Measurements from ENCODE around the gene TCFL5. TPM values are rescaled to one million over a fixed set of nuclear protein-coding genes. Genes with fewer than 3 reads are reported as not detected.
A peak's percentile ranks its signal among the peaks of the same experiment; 100 is the strongest.

The TCFL5 gene
- total RNA-seq, 1 donor from 2014 or later, result 11.7 TPM

DNA sequence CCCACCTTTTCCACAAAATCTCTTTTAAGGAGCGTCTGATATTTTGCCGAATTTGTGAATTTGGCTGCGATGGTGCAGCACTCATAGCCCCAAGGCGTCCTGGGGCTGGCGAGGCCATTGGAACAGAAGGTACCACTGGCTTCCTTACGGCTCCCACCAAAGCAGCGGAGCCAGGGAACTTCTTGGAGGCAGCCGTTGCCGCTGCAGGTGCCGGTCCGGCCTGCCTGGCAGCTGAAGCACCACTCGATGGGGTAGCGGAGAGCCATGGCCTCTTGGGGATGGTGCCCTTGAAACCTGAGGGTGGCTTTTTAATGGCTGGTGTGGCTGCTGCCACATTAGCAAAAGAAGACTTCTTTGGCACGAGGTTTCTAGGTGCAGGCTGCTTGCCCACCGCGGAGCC lies 34.9 kb upstream of the TCFL5 start:
- DNase-seq (ENCODE audit: low read depth), result no peak

DNA sequence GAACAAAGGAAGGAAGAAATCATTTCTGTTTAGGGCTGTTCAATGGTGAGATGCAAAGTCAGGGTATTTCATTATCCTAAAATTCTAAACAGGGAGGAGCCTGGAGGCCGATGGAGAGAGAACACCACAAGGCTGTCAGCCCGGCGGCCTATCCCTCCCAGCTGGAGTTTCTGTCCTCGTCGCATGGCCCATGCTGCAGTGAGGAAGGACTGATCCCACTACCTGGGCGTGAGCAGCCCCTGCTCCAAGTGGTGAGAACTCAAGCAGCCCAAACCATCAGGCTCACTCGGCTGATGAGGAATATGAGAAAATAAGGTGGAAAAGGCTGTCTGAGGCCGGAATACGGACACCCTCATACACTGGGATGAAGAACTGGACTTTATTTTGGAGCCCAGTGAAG lies 33.9 kb upstream of the TCFL5 start:
- DNase-seq (ENCODE audit: low read depth), result no peak

DNA sequence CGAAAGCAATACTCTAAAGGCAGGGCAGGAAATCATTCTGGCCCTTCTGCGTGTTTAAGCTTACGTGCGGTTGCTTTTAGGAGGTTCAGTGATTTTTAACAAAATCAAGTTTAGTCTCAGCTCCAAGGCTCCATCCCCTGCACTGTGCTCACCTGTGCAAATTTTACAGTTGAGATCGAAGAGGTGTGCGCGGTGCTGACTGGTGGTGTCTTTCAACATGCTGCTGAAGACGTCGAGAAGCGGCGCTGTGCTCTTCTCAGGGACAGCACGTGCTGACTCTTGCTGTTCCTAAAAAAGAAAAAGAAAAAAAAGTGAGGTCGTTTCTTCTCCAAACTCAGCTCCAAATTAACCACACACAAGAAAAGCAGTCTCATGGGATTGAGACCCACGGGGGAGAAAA lies 32.6 kb upstream of the TCFL5 start:
- no peak for DNase-seq (ENCODE audit: low read depth)

DNA sequence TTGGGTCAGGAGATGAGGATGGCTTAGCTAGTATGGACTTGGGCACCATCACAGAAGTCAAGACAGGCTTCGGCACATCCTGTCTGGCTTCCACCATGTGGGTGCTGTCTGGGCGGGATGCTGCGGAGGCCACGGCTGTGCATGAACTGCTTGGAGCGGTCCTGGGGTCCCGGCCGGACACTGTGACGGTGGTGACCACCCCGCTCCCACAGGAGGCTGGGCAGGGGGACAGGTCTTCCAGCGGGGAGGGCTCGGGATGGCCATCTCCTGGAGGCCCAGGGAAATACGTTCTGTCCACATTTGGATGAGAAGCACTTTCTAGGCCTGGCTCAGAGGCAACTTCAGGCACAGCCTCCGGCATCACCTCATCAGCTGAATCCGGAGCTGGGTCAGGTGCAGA lies 32.1 kb upstream of the TCFL5 start:
- DNase-seq (ENCODE audit: low read depth), result no peak

DNA sequence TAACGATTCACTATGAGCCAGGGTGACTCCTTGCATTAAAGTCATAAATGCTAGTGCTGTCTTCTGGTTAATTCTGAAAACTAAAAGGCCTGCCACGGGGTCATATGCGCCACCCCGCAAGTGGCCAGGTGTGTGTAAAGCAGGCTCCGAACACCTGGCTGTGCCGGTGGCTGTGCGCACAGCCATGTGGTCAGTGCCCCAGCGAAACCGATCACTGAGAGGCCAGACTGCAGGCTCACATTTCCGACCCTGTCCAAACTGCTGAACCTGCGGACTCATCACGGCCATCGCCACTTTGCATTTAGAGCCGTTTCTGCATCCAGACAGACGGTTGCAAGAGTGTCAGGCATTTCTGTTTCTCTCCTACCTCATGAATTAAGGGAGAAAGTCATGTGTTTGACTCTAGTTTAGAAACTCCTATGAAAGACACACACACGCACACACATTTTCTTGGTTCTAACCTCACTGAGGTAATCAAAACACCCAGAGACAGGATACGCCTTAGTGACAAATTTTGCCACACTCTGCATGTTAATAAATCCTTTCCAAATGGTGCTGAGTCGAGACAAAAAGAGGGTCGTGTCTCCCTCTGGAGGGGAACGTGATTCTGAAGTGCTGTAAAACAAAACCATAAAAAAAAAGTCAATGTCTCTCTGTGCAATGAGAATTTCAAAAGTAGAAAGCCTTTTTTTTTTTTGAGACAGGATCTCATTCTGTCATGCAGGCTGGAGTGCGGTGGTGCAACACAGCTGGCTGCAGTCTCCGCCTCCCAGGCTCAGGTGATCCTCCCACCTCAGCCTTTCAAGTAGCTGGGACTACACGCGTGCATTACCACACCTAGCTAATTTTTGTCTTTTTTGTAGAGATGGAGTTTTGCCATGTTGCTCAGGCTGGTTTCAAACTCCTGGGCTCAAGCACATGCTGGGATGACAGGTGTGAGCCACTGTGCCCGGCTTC lies 31.0 kb upstream of the TCFL5 start:
- DNase-seq (ENCODE audit: low read depth), result no peak

DNA sequence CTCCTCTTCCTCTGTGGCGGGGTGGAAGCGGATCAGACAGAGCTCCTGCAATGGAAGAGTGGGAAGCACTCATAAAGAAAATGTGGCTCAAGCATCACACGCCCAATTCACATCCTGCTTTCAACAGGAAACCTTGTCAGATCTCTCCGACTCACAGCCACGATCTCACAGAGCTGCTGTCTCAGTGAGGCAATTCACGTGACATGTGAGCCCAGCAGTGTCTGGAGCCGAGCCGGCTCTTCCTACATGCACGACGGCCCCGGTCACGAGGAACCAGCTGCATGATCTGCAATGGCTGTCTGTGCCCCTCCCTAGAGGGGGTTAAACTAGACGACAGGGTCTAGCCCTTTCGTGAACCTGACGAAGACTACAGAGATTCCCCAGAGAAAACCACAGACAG lies 29.5 kb upstream of the TCFL5 start:
- no peak for DNase-seq (ENCODE audit: low read depth)

DNA sequence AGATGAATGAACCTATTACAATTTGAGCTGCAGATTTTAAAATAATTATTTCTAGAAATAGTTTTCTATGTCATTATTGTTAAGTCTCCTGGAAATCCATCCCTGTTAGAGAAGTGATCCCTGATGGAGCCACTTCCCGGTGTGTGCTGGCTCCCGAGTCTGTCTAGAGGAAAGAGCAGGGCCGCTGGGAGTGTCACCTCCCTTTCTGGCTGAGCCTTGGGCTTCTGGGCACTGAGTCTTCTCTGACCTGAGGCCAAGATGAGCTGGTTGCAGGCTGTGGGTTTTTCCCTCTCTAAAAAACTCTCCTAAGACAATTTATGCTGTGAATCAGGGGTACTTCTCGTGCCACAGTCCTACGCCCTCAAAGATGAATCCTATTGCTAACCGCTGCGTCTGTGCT lies 28.8 kb upstream of the TCFL5 start:
- no peak for DNase-seq (ENCODE audit: low read depth)

DNA sequence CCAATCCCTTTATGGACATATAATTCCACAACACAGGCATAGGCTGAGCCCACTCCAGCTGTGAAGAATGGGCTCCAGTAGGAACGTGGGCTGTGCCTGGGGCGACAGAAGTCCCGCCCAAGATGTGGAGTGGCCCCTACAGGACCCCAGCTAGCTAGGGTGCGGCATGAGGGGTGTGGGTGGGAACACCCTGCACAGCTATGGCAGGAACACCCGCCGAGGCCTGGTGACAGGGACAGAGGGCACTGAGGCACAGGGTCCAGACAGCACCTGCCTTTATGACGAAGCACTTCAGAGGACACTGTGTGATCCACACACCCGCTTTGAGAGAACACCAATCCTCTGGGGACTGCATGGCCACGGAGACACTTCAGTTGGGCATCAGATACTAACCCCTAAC lies 28.2 kb upstream of the TCFL5 start:
- DNase-seq (ENCODE audit: low read depth), result no peak

DNA sequence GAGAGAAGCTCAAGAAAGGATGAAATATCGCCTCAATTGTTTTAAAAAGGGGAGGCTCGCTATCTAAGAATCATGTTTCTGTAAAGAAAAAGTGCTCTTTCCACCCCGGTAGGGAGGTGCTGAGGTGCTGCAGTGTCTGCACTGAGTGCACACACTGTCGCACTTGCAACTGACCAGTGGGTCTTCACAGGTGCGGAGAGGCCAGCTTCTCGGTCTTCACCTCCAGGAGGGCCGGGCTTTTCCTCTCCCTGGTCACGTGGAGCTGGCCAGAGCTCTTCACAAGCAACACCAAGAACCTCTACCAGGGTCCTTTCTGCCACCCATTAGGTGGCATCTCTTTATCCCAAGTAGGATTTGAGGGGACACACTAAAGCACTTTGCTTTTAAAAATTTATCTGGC lies 27.8 kb upstream of the TCFL5 start:
- DNase-seq (ENCODE audit: low read depth), result no peak

DNA sequence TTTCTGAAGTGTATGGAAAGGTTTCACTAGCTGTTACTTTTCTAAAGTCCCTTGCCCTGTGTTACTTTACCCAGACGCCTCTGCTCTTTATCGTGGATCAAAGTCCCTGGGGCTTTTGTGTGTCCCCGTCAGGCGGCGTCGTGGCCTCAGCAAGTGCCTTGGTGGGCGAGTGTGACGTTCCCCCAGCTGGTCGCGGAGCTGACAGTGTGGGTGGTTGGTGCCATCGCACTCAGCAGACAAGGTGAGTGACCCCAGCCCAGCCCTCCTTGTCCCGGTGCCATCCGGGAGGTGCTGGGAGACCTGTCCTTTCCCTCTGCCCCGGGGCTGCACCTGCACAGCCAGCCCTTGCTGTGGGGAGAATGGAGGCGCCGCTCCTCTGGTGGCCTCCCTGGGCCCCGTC lies 27.3 kb upstream of the TCFL5 start:
- DNase-seq (ENCODE audit: low read depth), result no peak

DNA sequence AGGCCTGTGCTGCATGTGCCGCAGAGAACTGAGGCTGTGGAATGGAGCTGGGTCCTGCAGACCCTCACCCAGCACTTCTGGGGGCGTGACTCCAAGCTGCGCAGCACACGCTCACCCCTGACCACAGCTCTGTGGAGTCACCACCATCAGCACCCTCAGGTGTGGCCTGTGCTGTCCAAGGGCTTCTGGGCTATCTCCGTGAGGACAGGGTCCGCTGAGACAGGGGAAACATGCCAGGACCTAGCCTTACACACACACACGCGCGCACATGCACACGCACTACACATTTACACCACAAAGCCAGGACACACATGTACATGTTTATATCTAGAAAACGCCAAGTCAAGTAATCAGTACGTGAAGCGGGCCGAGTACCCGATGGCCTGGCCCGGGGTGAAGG lies 26.8 kb upstream of the TCFL5 start:
- DNase-seq (ENCODE audit: low read depth), result no peak

DNA sequence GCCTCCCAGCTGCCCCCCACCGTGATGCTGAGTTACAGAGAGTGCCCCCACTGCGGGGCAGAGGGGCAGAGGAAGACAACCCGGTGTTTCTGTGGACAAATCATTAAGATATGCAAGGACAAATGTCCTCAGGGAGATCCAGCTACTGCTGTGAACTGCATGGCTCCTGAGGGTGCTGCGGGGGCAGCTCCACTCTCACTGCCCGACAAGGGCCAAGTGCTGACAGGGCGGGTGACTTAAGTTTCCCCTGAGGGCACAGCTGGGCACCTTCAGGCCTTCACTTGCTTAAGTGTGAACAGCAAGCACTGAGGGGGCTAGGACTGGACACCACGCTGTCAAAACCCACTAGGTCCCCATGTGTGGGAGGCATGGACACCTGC lies 26.2 kb upstream of the TCFL5 start:
- no peak for DNase-seq (ENCODE audit: low read depth)

DNA sequence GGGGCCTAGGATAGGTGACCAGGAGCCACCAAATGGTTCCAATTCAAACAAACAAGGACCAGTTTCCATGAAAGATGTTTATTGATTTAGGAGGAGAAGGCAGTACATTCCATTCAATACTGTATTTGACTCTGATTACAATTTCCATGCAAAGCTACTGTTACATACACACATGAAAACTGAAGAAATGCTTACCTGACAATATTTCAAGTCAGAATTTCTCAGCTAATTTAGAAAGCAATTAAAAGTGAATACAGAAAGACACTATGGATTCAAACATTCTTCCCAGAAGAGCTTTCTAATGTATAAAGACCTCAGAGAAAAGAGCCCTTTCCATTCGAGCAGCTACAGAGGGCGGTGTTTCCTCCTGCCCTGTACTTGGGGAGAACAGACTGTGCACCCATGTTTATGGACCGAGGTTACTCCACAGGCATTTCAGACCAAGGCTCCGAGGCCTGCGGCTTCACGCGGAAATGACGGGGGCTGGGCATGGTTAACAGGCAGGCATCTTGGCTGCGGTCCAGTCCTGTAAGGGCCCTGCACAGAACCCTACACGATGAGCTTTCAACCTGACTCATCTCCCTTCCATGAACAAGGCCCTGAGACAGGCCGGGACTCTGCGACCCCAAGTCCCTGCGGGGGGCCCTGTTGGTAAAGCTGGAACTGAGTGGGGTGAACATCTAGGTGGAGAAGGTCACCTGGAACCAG lies 25.7 kb upstream of the TCFL5 start:
- peak; percentile 63 for DNase-seq (ENCODE audit: low read depth)

DNA sequence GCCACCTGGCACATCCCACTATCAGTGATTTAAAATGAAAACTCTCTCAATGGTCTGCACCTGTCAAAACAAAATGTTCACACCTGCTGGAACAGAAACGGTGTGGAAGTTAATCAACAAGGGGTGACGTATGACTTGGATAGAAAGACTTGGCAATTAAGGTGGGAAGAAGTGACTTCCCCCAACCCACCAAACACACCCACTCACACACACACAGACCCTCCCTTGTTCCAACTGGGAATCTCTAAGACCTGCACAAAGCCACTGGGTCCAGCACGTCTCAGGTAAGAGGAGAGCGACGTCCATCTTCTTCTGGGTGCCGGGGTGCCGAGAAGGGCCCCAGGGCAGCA lies 25.1 kb upstream of the TCFL5 start:
- no peak for DNase-seq (ENCODE audit: low read depth)

DNA sequence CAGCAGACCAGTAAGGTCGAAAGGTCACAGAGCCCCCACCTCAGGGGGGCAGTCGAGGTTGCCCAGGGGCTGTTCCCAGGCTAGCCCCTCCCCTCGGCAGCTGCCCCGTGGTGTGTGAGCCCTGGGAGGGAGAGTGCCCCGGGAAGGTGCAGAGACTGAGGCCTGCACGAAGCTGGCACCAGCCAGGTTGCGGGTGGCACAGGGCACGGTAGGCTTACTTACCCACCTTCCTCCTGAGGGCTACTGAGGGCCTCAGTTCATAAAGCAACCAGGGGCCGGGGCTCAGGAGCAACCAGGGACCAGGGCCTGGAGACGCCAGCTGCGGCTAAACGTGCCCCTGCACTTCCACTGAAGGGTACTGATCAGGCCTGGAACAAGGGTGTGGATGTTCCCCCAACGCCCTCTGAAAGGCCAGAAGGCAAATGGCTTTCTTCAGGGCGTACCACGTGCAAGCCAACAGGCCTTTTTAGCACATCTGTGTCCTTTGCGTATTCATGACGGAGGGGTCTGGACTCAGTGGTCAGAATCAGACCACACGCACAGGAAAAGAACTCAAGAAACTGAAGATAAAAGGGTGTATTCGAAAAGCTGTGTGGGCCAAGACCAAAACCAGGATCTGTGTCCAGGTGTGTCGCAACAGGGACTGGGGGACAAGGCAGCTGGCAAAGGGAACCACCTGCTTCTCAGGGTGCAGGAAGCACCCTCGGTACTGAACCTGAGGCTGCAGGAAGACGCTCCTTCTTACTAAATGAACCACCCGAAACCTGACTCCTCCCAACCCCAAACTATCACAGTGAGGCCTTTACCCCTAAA lies 24.5 kb upstream of the TCFL5 start:
- DNase-seq (ENCODE audit: low read depth), result no peak

DNA sequence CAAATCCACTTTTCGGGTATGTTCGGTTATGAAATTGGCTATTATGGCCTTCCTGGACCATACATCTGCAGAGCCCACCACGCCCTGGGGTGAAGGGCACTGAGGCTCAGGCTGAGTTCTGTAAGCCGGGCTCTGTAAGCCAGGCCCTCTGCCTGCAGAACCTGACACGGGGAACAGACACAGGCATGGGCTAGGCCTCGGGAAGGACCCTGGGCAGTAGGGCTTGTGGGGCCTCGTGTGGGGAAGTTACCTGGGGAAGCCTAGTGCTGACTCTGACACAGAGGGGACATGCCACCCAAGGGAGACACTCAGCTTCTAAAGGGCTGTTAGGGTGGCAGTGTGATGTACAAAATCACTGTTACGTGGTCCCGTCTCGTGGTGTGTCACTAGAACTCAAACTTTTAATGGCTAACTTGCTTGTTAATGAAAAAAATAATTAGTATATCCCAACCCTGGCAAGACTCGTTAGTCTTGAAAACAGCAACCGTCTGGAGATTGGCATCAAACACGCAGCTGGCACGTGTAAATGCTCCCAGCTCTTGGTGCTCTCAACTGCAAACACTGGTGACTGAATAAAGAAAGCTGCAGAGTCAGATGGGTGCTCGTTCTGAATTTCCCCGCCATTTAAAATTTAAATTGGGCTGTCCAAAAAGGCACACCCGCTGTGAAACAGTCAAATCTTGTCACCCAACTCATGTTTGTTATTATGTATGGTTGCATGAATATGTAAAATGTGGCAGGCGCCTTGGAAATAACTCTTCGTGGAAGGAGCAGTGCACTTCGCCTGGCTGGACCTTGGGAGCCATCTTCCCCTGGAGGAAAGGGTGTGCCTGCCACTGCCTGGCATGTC lies 23.6 kb upstream of the TCFL5 start:
- no peak for DNase-seq (ENCODE audit: low read depth)

DNA sequence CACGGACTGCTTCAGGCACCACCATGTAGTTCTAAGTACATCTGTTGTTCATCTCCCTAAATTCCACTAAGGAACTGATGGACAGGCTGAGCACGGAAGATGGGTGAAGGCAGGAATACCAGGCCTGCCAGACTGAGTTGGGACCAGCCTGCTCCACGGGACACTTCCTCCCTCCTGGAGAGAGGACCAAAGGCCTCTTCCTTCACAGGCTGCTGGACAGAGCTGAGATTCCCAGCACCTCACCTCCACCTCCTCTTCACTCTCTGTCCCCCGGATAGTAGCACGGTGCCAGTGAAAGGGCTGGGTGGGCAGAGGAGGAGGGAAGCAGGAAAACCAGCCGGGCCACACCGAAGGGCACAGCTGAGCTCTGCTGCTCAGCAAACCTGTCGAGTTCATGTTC lies 22.9 kb upstream of the TCFL5 start:
- no peak for DNase-seq (ENCODE audit: low read depth)

DNA sequence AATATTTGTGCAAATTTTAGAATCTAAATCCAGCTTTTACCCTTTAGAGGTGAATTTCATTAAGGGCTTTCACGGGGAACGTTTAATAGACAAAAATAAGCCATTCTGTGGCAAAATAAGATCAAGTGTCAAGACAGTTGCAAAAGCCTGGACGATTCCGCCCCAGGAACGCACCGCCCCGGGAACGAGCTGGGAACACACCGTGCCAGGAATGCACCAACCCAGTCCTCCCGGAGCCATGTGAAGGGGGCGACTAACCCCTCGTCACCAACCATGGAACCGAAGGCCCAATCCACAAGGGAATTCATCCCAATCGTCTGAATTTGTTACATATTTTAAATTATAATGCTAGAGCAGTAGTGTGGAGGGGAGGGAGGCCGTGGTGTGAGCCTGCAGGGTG lies 20.8 kb upstream of the TCFL5 start:
- DNase-seq (ENCODE audit: low read depth), result no peak

DNA sequence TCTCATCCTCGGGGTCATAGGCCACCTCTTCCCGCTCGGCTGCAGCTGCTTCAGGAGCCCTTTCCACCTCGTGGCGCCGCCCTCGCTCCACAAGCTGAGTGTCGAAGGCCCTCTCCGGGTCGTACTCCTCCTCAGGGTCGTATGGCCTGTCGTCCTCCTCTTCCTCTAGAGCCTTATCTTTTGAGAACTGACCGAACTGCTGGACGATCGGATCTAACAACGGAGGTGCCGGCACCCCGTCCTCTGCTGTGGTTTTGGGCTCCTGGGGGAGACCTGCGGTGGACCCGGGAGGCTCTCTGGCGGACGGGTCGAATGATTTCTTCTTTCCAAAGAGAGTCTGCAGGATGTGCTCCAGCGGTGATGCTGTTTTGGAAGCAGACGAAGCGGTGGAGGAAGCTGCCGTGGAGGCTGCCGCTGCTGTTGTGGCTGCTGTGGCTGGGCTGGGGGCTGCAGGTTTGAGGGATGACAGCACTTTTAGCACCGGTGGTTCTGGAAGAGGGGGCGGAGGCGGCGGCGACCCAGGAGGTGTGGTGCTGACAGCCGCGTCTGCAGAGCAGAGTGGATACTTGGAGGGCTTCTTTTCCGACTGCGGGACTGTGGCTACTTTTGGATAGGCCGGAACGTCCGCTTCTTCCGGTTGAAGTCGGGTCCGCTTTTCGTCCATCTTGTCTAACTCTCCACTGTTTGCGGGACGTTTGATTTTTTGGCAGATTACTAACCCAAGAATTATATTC lies 20.2 kb upstream of the TCFL5 start:
- DNase-seq (ENCODE audit: low read depth), result no peak

DNA sequence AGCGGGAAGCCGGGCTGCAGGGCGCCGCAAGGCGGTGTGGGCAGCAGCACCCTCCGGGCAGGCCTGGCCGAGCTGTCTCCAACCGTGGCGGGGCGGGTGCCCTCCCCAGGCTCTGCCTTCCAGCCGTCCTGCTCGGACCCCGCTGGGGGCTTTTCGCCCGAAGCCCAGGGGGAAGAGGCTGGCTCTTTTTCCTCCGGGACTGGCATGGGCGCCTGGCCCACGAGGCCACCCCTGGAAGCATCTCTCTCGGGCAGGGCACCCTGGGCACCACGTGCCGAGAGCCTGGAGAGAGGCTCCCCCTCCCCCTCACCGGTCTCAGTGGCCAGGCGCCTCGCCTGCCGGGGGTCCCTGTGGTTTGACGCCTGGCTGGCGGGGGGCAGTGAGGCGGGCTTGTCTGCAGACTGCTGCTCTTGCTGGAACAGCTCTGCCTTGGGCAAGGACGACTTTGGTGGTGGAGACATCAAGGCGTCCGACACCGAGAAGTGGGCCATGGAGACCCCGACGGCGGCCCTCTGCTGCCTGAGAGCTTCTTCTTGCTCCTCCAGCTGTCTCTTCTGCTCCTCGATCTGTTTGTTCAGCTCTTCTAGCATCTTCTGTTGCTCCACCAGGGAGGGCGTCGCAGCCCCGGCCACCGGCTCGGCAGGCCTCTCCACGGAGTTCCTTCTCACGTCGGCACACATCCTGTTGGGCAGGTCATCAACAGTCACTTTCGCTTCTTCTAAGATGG lies 19.5 kb upstream of the TCFL5 start:
- DNase-seq (ENCODE audit: low read depth), result no peak

Measured in renal cortical epithelial cell (primary cell).